ENCODE results near the gene PGAM4.
A peak's percentile ranks its signal among the peaks of the same experiment; 100 is the strongest.
"Not testable (repeated sequence)": the region's sequence is repeated elsewhere in the genome, so short reads cannot be mapped to it uniquely, and the experiment has no call there.

PGAM4 gene

DNA sequence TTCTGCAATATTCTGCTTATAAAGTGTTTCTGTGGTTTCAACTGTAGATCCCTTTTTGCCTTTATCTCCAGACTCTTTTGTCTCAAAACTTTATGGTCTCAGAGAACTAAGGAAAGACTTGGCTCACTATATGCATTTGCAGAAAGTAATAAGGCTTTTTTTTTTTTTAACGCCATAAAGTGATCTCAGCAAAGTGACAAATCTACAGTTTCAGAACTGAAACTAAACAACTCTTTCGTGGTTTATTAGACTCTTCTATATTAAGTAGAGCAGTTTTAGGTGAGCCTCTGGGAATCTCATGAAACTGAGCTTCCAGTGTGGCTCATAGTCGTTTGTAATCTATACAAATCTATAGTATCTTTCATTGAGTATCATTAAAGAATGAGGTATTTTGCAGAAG is 43.7 kb downstream of the PGAM4 start:
- no peak for DNase-seq (ENCODE audit: low read depth, low spot score)

DNA sequence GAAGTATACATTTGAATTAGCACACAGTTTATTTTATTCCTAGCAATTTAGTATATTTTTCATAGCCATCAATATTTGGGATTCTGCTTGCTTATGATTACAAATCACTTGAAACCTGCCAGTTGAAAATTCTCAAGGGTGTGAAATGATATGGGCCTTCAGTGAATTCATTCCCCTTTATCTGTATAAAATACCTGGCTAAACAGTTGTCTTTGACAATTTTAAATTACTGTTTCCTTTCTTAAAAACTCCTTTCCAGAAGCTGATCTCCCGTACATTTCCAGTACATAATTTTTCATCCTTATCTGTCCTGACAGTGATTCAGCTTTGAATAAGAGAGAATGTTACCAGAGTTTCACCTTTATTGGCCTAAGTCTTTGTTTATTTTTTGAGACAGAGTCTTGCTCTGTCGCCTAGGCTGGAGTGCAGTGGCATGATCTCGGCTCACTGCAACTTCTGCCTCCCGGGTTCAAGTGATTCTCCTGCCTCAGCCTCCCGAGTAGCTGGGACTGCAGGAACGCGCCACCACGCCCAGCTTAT is 45.0 kb downstream of the PGAM4 start:
- no peak for DNase-seq (ENCODE audit: low read depth, low spot score)

DNA sequence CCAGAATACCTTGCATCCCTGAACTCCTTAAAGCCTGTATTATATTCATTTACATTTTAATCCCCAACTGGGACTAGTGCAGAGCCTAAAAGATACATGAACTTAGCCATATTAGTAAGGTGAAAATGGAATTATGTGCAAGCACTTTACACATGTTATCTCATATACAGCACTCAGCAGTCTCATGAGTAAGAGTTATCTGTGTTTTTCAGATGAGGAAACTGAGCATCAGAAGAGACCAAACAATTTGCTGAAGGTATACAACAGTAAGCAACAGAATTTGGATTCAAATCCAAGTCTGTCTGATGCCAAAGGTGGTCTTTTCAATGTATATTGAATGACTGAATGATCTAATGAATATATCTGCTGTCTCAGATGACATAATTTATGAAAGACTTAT is 46.7 kb downstream of the PGAM4 start:
- no peak for DNase-seq (ENCODE audit: low read depth, low spot score)

DNA sequence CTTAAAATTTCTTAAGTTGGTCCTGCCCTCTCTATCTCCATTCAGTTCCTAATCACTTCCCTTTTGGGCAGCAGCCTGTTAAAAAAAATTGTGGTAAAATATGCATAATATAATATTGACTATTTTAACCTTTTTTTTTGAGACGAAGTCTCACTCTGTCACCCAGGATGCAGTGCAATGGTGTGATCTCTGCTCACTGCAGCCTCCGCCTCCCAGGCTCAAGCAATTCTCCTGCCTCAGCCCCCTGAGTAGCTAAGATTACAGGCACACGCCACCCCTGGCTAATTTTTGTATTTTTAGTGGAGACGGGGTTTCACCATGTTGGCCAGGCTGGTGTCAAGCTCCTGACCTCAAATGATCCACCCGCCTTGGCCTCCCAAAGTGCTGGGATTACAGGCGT is 50.1 kb downstream of the PGAM4 start:
- not testable (repeated sequence) for DNase-seq (ENCODE audit: low read depth, low spot score)

DNA sequence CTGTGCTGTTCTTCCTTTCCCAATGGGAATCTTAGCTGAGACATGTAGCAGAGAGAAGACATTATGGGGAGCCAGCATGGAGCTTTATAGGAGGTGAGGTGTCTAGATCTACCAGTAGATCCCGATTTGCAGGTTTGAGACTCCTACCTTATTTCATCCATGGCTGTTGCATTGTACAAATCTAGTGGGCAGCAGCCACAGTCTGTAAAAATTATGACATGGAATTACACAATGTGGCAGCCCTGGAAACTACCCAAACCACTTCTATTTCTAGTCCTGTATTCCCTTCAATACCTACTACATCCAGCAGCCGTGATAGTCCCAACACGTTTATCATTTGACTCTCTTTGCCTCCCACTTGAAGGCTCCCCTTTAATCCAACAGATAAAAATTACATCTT is 50.9 kb downstream of the PGAM4 start:
- DNase-seq (ENCODE audit: low read depth, low spot score), result peak; percentile 28
